Nephron (organoid): ENCODE results near the gene NTM.

ENCODE experiments used
- H3K27ac Mint-ChIP-seq, 3 experiments: 2 replicates each; pipeline ENCODE4 v1.8.0; 2020; ENCODE audit warnings: mixed read lengths in 3 of 3, mild to moderate bottlenecking in 2 of 3, moderate library complexity in 1 of 3
- H3K27me3 Mint-ChIP-seq: 2 replicates; pipeline ENCODE4 v1.8.0; 2021; ENCODE audit warnings: low read depth, mild to moderate bottlenecking, moderate library complexity, mixed read lengths
- H3K36me3 Mint-ChIP-seq: 2 replicates; pipeline ENCODE4 v1.8.0; 2020; ENCODE audit warnings: low read depth, mixed read lengths
- H3K4me1 Mint-ChIP-seq: 2 replicates; pipeline ENCODE4 v1.8.0; 2020; ENCODE audit warnings: mixed read lengths
- H3K4me3 Mint-ChIP-seq, 3 experiments: 2 replicates each; pipeline ENCODE4 v1.8.0; 2020; ENCODE audit warnings: mild to moderate bottlenecking in 3 of 3, mixed read lengths in 3 of 3, moderate library complexity in 2 of 3
- H3K9me3 Mint-ChIP-seq: 2 replicates; pipeline ENCODE4 v1.8.0; 2020; ENCODE audit warnings: mixed read lengths
- TF ChIP-seq, protein P1 (sequence below), 3 experiments: fragments of 200-600 bp; sonication (generic); IDR thresholded peaks; one replicate each; pipeline ENCODE4 v1.5.0; 2021; ENCODE audit warnings: antibody characterized with exemption in 3 of 3; ENCODE audit not compliant: unreplicated experiment in 3 of 3

NTM gene

DNA sequence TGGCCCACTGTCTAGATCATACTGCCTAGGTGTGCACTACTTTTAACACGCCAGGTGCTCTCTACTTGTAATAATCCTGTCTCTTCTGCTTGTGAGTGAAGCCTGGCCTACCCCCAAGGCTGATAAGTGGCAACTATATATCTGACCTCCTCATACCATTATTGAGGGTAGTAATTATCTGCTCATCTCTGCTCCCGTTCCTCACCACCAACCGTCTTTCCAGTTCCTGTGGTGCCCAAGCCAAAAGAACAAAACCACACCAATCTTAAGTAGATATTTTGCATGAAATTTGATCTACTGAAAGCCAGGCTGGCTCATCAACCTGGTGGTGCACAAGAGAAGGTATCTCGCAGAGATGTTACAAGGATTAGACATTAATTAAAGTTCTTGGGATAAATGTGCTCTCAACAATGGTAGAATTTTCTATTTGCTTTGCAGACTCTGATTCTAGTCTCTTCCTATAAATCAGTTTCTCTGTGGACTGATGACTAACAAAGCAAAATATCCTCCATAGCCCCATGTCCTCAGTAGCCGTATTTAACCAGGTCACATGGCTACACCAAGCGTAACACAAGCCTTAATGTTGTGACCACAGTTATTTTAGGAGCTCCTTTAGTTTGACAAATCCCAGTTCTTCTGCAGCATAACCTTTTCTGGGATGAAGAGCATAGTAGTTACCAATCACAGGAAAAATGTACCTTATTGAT, 267.2 kb downstream of the NTM start:
- TF ChIP-seq, protein P1, sequence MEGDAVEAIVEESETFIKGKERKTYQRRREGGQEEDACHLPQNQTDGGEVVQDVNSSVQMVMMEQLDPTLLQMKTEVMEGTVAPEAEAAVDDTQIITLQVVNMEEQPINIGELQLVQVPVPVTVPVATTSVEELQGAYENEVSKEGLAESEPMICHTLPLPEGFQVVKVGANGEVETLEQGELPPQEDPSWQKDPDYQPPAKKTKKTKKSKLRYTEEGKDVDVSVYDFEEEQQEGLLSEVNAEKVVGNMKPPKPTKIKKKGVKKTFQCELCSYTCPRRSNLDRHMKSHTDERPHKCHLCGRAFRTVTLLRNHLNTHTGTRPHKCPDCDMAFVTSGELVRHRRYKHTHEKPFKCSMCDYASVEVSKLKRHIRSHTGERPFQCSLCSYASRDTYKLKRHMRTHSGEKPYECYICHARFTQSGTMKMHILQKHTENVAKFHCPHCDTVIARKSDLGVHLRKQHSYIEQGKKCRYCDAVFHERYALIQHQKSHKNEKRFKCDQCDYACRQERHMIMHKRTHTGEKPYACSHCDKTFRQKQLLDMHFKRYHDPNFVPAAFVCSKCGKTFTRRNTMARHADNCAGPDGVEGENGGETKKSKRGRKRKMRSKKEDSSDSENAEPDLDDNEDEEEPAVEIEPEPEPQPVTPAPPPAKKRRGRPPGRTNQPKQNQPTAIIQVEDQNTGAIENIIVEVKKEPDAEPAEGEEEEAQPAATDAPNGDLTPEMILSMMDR (IDR thresholded peaks at IDR 0.05; ENCODE audit: unreplicated experiment in 3 of 3) = no peak
- Mint-ChIP-seq H3K27me3 (peaks cover 13% of the 10 kb centered on the region), H3K36me3 (no peaks in the 10 kb centered on the region), H3K4me3 (no peak overlapping the region), H3K9me3 (no peaks in the 10 kb centered on the region), H3K4me1 (peaks cover 14% of the 10 kb centered on the region), H3K27ac (no peak overlapping the region)

DNA sequence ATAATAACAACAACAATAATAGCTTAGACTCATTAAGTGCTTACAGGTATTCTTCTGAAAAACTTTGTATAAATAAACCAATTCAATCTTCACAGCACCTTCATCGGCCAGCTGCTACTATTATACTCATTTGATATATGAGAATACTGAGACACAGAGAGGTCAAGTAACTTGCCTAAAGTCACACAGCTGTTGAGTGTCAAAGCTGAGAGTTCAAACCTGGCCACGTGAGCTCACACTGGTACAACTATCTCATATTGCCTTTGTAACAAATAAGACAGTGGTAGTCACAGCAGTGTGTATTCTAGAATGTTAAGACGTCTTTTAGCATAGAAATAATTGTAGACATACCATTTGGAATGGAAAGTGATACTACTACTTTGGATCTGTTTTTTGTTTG, 268.5 kb downstream of the NTM start:
- H3K27ac Mint-ChIP-seq = no peak overlapping the region
- H3K4me3 Mint-ChIP-seq = no peak overlapping the region
- H3K36me3 Mint-ChIP-seq = no peaks in the 10 kb centered on the region
- H3K27me3 Mint-ChIP-seq = peaks cover 13% of the 10 kb centered on the region
- H3K9me3 Mint-ChIP-seq = no peaks in the 10 kb centered on the region
- TF ChIP-seq, protein P1 (IDR thresholded peaks at IDR 0.05; ENCODE audit: unreplicated experiment in 3 of 3) = no peak
- peaks cover 11% of the 10 kb centered on the region for H3K4me1 Mint-ChIP-seq

DNA sequence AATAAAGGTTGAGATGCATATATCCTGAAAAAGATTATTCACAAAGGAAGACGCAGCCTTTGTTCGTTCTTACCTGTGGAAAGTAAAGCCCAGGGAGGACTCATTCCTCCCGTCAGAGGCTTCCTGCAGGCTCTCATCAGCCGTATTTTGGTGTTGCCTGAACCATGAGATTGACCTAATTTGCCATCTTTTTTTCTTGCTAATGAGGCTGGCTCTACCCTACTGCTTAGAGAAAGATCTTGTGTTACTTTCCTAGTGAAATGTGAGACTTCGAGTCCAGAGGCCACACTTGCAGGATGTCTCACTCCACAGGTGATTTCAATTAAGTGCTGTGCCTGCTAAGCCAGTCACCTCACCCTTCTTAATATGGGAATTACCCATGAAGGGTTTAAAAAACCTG, 269.9 kb downstream of the NTM start:
- Mint-ChIP-seq H3K9me3 (no peaks in the 10 kb centered on the region), H3K4me3 (no peak overlapping the region), H3K4me1 (peaks cover 7% of the 10 kb centered on the region), H3K27me3 (peaks cover 13% of the 10 kb centered on the region), H3K27ac (no peak overlapping the region), H3K36me3 (no peaks in the 10 kb centered on the region)
- TF ChIP-seq, protein P1 (IDR thresholded peaks at IDR 0.05; ENCODE audit: unreplicated experiment in 3 of 3) = no peak

DNA sequence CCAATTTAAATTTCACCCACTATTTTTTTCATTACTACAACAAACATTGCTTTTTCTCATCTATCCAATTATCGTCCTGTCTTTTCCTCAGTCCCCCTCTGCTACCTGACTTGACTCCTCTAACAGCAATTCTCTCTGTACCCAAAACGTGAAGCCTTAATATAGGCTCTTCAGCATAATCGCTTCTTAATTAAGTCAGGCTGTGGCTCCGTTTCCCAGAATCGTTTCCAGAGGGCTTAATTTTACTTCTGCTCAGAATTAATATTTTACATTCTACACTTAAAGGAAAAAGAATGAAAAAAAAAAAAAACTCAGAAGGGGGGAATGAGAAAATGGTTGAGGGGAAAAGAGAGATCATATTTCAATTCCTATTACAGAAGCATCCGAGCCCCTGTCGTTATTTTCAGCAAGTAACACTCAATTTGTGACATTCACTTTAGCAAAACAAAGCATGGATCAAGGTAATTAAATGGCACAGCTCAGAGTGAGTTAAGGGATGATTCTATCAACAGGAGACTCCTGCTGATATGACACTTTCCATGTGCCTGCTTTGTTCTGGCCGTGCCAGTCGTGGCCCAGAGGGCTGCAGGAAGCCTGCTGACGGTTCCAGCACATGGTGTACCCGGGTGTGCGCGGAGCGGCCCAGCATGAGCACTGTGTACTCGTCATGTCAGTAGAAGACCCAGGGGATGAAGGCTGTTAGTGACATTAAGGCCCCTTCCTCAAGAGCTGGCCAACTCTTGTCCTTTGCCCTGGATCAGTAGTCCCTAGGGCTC, 272.5 kb downstream of the NTM start:
- TF ChIP-seq, protein P1 (IDR thresholded peaks at IDR 0.05; ENCODE audit: unreplicated experiment in 3 of 3) = no peak
- Mint-ChIP-seq H3K9me3 (no peaks in the 10 kb centered on the region), H3K4me1 (peaks cover 2% of the 10 kb centered on the region), H3K27me3 (peaks cover 7% of the 10 kb centered on the region), H3K27ac (no peak overlapping the region), H3K4me3 (no peak overlapping the region), H3K36me3 (no peaks in the 10 kb centered on the region)

DNA sequence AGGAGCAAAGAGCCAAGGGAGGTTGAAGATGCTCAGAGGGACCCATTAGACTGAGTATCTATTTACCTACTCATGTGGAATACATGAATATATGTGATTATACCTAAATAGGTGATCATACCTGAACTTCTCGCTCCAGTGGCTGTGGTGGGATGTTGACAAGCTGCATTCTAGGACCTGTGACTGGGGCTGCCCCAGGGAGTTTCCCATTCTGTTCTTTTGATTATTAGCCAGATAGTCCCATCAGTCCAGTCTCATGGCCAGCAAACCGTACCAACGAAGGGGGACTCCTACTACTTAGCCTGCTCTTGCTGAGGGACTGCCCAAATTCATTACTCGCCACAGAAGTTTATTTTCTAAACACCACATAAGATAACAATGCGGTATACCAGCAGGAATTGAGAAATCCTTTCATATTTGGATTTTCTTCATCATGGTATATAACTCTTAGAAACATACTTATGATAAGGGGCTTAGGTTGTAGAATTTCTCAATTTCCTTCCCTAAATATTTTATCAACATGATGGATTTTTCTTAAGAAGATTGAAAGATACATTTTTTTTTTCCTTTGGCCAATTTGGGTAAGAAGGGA, 273.9 kb downstream of the NTM start:
- TF ChIP-seq, protein P1 (IDR thresholded peaks at IDR 0.05; ENCODE audit: unreplicated experiment in 3 of 3) = no peak
- Mint-ChIP-seq H3K27me3 (peaks cover 7% of the 10 kb centered on the region), H3K9me3 (no peaks in the 10 kb centered on the region), H3K27ac (no peak overlapping the region), H3K4me3 (no peak overlapping the region), H3K36me3 (no peaks in the 10 kb centered on the region), H3K4me1 (no peaks in the 10 kb centered on the region)
